ENCODE data around the gene CCDC32.
A peak's percentile ranks its signal among the peaks of the same experiment; 100 is the strongest.

The CCDC32 gene

DNA sequence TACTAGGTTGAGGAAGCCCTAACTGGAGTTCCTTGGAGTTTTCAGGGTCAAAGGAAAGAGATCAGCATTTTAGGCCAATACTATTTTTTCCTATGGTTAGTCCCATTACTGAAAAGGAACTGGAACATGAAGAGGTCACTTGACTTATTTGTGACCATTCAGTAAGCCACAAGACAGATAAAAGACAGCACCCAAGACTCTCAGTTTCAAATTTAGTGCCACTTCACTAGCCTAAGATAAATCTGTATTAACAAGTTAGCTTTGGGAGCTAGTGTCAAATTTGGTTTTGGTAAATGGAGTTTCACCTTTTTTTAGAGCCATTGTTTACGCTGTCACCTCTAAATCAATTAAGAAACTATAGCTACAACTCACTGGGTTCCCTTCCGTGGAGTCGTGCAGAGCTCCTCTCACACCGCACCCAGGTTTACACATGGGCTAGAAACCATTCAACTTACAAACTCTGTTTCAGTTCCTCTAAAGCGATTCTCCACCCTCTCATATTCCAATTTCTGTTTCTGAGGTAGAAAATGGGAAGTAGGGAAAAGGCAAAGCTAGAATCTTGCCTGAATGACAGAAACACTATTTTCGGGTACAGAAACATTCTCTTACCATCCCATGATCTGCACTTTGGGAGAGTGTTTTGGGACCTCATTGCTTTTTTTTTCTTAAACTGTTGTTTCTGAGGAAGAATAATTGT lies 14.4 kb downstream of the CCDC32 start:
- H3K4me3 ChIP-seq (ENCODE audit: low read length), result peak overlapping the region; percentile 10; the same call in 1 of the 2 replicates
- no peak for TF ChIP-seq ZNF274 (IDR thresholded peaks at IDR 0.05; ENCODE audit: low read depth, low read length)

DNA sequence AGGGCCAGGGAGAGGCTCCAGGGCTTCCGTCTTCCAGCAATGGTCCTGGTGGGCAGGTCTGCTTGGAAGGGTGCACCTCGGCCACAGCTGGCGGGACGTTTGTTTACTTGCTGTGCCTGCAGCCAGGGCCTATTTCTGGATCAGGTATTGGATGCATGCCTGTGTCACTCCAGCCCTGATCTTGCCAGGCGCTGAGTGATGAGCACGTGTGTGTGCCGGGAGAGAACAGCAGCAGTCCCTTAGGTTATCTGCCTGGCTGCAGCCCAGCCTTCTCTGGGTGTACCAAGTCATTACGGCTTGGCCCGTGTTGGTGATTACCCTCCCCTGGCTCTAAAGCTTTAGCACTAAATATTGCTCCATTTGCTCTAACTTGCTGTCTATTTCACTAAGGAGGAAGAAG lies 14.9 kb downstream of the CCDC32 start:
- TF ChIP-seq ZNF274 (IDR thresholded peaks at IDR 0.05; ENCODE audit: low read depth, low read length), result no peak
- peak overlapping the region; percentile 10; the same call in 1 of the 2 replicates for H3K4me3 ChIP-seq (ENCODE audit: low read length)

DNA sequence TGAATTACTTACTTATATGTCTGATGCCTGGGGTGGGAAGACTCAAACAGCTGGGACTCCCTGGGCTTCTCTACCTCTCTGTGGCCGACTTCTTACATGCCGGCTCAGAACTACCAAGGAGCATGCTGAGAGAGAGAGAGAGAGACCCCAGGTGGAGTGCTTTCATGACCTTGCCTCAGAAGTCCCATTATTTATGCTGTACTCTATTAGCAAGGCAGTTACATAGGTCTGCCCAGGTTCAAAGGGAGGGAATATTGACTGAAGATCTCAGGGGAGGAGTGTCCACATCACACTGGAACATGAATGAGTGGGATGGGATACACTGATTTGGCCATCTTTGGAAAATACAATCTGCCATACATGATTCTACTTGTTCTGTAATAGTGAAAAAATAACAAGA lies 16.2 kb downstream of the CCDC32 start:
- TF ChIP-seq ZNF274 (IDR thresholded peaks at IDR 0.05; ENCODE audit: low read depth, low read length), result no peak
- H3K4me3 ChIP-seq (ENCODE audit: low read length), result no peak overlapping the region

DNA sequence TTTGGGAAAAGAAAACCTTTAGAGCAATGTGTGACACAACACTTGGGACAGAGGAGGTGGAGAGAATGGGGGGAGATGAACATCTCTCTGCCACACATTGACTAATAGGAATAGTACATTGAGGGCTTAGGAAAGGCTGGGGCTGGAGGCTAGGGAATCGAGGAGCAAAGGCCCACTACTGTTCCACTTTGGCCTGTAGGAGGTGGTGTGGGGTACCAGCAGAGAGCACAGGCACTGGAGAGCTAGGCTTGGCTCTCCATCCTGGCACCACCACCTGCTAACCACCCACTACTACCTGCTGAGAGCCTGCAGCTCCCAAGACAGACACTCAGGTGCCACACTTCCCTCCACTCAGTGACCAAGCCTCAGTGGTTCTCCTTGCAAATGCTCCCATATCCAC lies 19.4 kb downstream of the CCDC32 start:
- no peak for TF ChIP-seq ZNF274 (IDR thresholded peaks at IDR 0.05; ENCODE audit: low read depth, low read length)
- H3K4me3 ChIP-seq (ENCODE audit: low read length), result no peak overlapping the region

GRCh38 chr15:40543631-40544294 lies 21.1 kb downstream of the CCDC32 start:
- no peak for TF ChIP-seq ZNF274 (IDR thresholded peaks at IDR 0.05; ENCODE audit: low read depth, low read length)
- H3K4me3 ChIP-seq (ENCODE audit: low read length), result peak overlapping the region; percentile 17; the same call in 1 of the 2 replicates

DNA sequence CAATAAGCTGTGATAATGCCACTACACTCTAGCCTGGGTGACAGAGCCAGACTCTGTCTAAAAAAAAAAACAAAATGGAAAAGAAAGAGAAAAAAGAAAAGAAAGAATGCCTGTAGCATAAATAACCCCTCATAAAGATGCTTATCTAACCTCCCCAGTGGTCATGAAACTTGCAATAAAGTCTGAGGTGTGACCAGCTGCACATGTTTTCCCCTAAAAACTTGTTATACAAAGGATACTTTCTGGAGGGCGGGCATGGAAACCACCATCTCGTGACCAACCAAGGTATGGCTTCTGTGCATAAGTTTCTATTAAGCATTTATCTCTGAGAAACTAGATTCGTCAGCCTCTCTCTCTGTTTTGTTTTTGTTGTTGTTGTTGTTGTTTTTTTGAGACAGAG lies 21.8 kb downstream of the CCDC32 start:
- no peak for TF ChIP-seq ZNF274 (IDR thresholded peaks at IDR 0.05; ENCODE audit: low read depth, low read length)
- peak overlapping the region; percentile 15; the same call in 1 of the 2 replicates for H3K4me3 ChIP-seq (ENCODE audit: low read length)

GRCh38 chr15:40538976-40539375 lies 25.9 kb downstream of the CCDC32 start:
- no peak for TF ChIP-seq ZNF274 (IDR thresholded peaks at IDR 0.05; ENCODE audit: low read depth, low read length)
- H3K4me3 ChIP-seq (ENCODE audit: low read length), result no peak overlapping the region

- H3K4me3 ChIP-seq (ENCODE audit: low read length), result no peak overlapping the region
- TF ChIP-seq ZNF274 (IDR thresholded peaks at IDR 0.05; ENCODE audit: low read depth, low read length), result no peak
These were observed 28.3 kb downstream of the CCDC32 start for GRCh38 chr15:40536501-40536900.

DNA sequence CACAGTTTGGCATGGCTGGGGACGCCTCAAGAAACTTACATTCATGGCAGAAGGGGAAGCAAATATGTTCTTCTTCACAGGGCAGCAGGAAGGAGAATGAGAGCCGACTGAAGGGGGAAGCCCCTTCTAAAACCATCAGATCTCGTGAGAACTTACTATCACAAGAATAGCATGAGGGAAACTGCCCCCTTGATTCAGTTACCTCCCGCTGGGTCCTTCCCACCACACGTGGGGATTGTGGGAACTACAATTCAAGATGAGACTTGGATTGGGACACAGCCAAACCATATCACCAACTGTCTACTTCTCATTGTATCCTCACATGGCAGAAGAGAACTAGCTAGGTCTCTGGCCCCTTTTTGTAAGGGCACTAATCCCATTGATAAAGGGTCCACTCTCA lies 30.5 kb downstream of the CCDC32 start:
- TF ChIP-seq ZNF274 (IDR thresholded peaks at IDR 0.05; ENCODE audit: low read depth, low read length), result no peak

DNA sequence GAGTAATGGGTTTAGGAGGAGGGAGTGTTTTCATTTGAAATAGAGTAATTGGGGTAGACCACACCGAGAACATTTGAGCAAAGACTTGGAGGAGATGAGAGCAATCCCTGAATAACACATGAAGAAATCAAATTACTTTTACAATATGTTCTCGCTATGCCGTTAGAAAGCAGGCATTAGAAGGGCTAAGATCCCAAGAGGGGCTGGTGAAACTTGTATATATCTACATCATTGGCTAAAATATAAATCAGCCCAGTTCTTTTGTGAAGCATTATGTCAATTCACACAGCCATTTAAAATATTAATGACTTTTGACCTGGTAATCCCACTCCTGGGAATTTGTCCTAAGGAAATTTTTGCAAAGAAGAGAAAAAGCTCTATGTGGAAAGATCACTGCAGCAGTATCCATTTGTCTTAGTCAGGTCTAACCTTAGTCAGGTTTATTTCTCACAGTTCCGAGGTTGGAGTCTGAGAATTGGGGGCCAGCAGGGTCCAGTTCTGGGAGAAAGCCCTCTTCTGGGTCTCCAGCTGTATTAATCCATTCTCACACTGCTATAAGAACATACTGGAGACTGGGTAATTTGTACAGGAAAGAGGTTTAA lies 31.0 kb downstream of the CCDC32 start:
- no peak for TF ChIP-seq ZNF274 (IDR thresholded peaks at IDR 0.05; ENCODE audit: low read depth, low read length)
- no peak overlapping the region for H3K4me3 ChIP-seq (ENCODE audit: low read length)

More for the DNA sequence above, 30.5 kb downstream of the CCDC32 start:
- H3K4me3 ChIP-seq (ENCODE audit: low read length), result no peak overlapping the region

DNA sequence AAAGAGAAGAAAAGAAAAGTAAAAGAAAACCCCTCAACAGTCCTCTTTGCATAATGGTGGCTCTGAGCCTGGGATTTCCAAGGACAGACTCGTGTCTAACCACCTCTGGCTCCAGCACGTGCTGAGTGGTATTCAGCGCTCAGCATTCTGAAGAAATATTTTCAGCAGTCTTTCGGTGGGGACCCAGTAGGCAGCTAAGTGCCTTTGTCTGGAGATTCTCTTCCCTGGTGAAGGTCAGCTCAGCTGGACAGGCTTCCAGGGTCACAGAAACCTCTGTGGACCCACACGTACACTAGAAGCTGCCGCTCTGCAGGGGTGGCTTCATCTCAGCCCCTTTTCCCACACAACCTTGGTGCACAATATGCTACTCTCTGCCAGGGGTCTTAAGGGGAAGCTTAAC lies 36.0 kb downstream of the CCDC32 start:
- no peak for TF ChIP-seq ZNF274 (IDR thresholded peaks at IDR 0.05; ENCODE audit: low read depth, low read length)
- no peak overlapping the region for H3K4me3 ChIP-seq (ENCODE audit: low read length)

- no peak for TF ChIP-seq ZNF274 (IDR thresholded peaks at IDR 0.05; ENCODE audit: low read depth, low read length)
- no peak overlapping the region for H3K4me3 ChIP-seq (ENCODE audit: low read length)
These were observed 39.0 kb downstream of the CCDC32 start for GRCh38 chr15:40525855-40526254.

GRCh38 chr15:40523611-40524010 lies 41.2 kb downstream of the CCDC32 start:
- no peak overlapping the region for H3K4me3 ChIP-seq (ENCODE audit: low read length)
- TF ChIP-seq ZNF274 (IDR thresholded peaks at IDR 0.05; ENCODE audit: low read depth, low read length), result no peak

GRCh38 chr15:40516322-40516721 lies 48.5 kb downstream of the CCDC32 start:
- H3K4me3 ChIP-seq (ENCODE audit: low read length), result no peak overlapping the region
- TF ChIP-seq ZNF274 (IDR thresholded peaks at IDR 0.05; ENCODE audit: low read depth, low read length), result no peak

DNA sequence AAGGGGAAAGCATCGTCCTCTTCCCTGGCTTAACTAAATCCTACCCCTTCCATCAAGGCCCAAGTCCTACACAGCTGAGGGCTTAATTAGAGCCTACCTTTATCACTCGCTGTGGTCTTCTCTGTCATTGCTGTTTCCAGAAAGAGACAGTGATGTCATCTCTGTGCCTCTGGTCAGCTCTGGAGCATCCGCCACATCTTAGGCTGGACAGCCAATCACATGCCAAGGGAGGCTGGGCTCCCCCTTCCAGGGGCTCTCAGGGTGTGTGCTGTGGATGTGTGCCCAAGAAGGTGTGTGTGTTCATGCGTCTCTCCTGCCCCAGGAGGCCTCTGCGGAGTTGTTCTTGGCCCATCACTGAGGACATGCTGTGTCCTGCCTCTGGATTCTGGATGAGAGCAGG lies 51.2 kb downstream of the CCDC32 start:
- no peak overlapping the region for H3K4me3 ChIP-seq (ENCODE audit: low read length)
- no peak for TF ChIP-seq ZNF274 (IDR thresholded peaks at IDR 0.05; ENCODE audit: low read depth, low read length)

All from GM08714 (cell line).